NCI-H82 treated with DMSO at 0.1 percent for 48 hours (cell line): ENCODE data around the gene RHEX.

Experiments
- DNase-seq: peaks from one replicate; lab custom pipeline; 2025; ENCODE audit not compliant: unreplicated experiment; lab: John Stamatoyannopoulos, UW

Gene RHEX

GRCh38 chr1:206114692-206115640, 62.0 kb downstream of the RHEX start:
- no peak for DNase-seq

GRCh38 chr1:206115791-206116190, 62.8 kb downstream of the RHEX start:
- DNase-seq: no peak

- DNase-seq: no peak
Measured at GRCh38 chr1:206116191-206116872, 63.4 kb downstream of the RHEX start.

- DNase-seq: no peak
Measured at GRCh38 chr1:206116873-206117150, 63.8 kb downstream of the RHEX start.

GRCh38 chr1:206117151-206117948, 64.4 kb downstream of the RHEX start, which contains the start of gene AVPR1B:
AVPR1B (minus strand) TSS chr1:206117388; CDS start chr1:206116890, 498 bp downstream.
- no peak for DNase-seq

- DNase-seq: no peak
Measured at GRCh38 chr1:206120406-206120805, 67.4 kb downstream of the RHEX start.

GRCh38 chr1:206121269-206121668, 68.3 kb downstream of the RHEX start:
- no peak for DNase-seq

GRCh38 chr1:206122686-206123085, 69.7 kb downstream of the RHEX start:
- DNase-seq: no peak

- no peak for DNase-seq
Measured at GRCh38 chr1:206125346-206125745, 72.4 kb downstream of the RHEX start.

- no peak for DNase-seq
Measured at GRCh38 chr1:206127336-206127735, 74.4 kb downstream of the RHEX start.

GRCh38 chr1:206128196-206128595, 75.2 kb downstream of the RHEX start:
- no peak for DNase-seq

- DNase-seq: no peak
Measured at GRCh38 chr1:206131037-206131436, 78.1 kb downstream of the RHEX start.

- DNase-seq: no peak
Measured at GRCh38 chr1:206133751-206134415, 80.9 kb downstream of the RHEX start.

GRCh38 chr1:206135248-206135647, 82.3 kb downstream of the RHEX start:
- DNase-seq: no peak

GRCh38 chr1:206136241-206136640, 83.3 kb downstream of the RHEX start:
- no peak for DNase-seq

GRCh38 chr1:206142011-206142410, 89.0 kb downstream of the RHEX start:
- DNase-seq: no peak

GRCh38 chr1:206142770-206143169, 89.8 kb downstream of the RHEX start:
- DNase-seq: no peak

- peak; percentile 38 for DNase-seq
Measured at GRCh38 chr1:206143537-206144172, 90.7 kb downstream of the RHEX start.

GRCh38 chr1:206144605-206145004, 91.6 kb downstream of the RHEX start:
- no peak for DNase-seq

GRCh38 chr1:206145771-206146290, 92.9 kb downstream of the RHEX start:
- DNase-seq: no peak
